H1 (cell line): Measurements from ENCODE around the gene PTPRG. TPM values are rescaled to one million over a fixed set of nuclear protein-coding genes. Genes with fewer than 3 reads are reported as not detected.

Experiments used
- CTCF ChIA-PET: fragments of 300-600 bp; sonication (Branson Sonifier 250); formaldehyde crosslinking; loops from one replicate; lab custom pipeline; 2021; ENCODE audit not compliant: partially characterized antibody; lab: Charles Lee
- POLR2A ChIA-PET: fragments of 300-600 bp; sonication (Branson Sonifier 250); formaldehyde crosslinking; loops from one replicate; lab custom pipeline; 2021; ENCODE audit warnings: inconsistent platforms; ENCODE audit not compliant: partially characterized antibody; lab: Charles Lee
- DNase-seq, 2 experiments: peaks; one replicate each; pipeline versions ENCODE4 v3.0.0 to v3.0.0-alpha.2; 2010 to 2022; ENCODE audit warnings: low spot score in 2 of 2, low read depth in 1 of 2, mixed read lengths in 1 of 2
- FAIRE-seq: peaks from 2 replicates; lab custom pipeline; 2011; peaks lifted over from hg19 to GRCh38; lab: Jason Lieb, UNC
- H2AFZ ChIP-seq: 2 replicates; pipeline ENCODE4 v1.8.1; 2012; ENCODE audit warnings: low read length, inconsistent platforms
- H2AK5ac ChIP-seq: 2 replicates; pipeline ENCODE4 v1.6.1; 2013; ENCODE audit warnings: low read depth, low read length
- H2BK120ac ChIP-seq: replicated peaks from 2 replicates; pipeline ENCODE3; 2013; ENCODE audit warnings: low read depth, low read length, inconsistent platforms
- H2BK12ac ChIP-seq: 2 replicates; pipeline ENCODE4 v1.6.1; 2013; ENCODE audit warnings: low read depth, low read length
- H2BK15ac ChIP-seq: 2 replicates; pipeline ENCODE4 v1.6.1; 2013; ENCODE audit warnings: low read length
- H2BK20ac ChIP-seq: 2 replicates; pipeline ENCODE4 v1.6.1; 2013; ENCODE audit warnings: low read length
- H2BK5ac ChIP-seq: 2 replicates; pipeline ENCODE4 v1.6.1; 2013; ENCODE audit warnings: low read depth, low read length
- H3K14ac ChIP-seq: 2 replicates; pipeline ENCODE4 v1.6.1; 2013; ENCODE audit warnings: inconsistent platforms; ENCODE audit not compliant: insufficient read length
- H3K18ac ChIP-seq: 2 replicates; pipeline ENCODE4 v1.6.1; 2013; ENCODE audit warnings: low read length; ENCODE audit errors: extremely low read depth
- H3K23ac ChIP-seq: 2 replicates; pipeline ENCODE4 v1.6.1; 2013; ENCODE audit warnings: inconsistent platforms; ENCODE audit not compliant: insufficient read length
- H3K23me2 ChIP-seq: 2 replicates; pipeline ENCODE4 v1.6.1; 2013; ENCODE audit warnings: low read depth, low read length
- H3K27ac ChIP-seq: 2 replicates; pipeline ENCODE4 v1.6.1; 2011; ENCODE audit warnings: low read depth, low read length, inconsistent platforms
- H3K27me3 ChIP-seq, 4 experiments: replicated peaks in 1 of 4; 1 replicate in 1 of 4; 2 replicates in 3 of 4; pipeline versions ENCODE4 v1.6.1 to v1.8.1; 2011 to 2013; ENCODE audit warnings: low read length in 3 of 4, mild to moderate bottlenecking in 3 of 4, inconsistent platforms in 2 of 4, mixed read lengths in 2 of 4, moderate library complexity in 1 of 4; ENCODE audit not compliant: control insufficient read depth in 3 of 4, insufficient read depth in 3 of 4; ENCODE audit errors: extremely low read depth in 1 of 4
- H3K36me3 ChIP-seq, 4 experiments: 2 replicates each; pipeline versions ENCODE4 v1.6.1 to v1.8.1; 2011 to 2013; ENCODE audit warnings: mild to moderate bottlenecking in 4 of 4, low read length in 3 of 4, moderate library complexity in 2 of 4, control low read depth in 1 of 4, inconsistent platforms in 1 of 4; ENCODE audit not compliant: insufficient read depth in 4 of 4, control insufficient read depth in 2 of 4
- H3K4ac ChIP-seq: replicated peaks from 2 replicates; pipeline ENCODE3; 2013; ENCODE audit warnings: low read length, low read depth, mixed read lengths, inconsistent platforms; ENCODE audit not compliant: insufficient read length
- H3K4me1 ChIP-seq, 4 experiments: replicated peaks in 1 of 4; 1 replicate in 1 of 4; 2 replicates in 3 of 4; pipeline versions ENCODE4 v1.6.1 to v1.8.1; 2011 to 2013; ENCODE audit warnings: low read length in 3 of 4, inconsistent platforms in 2 of 4, mixed read lengths in 1 of 4; ENCODE audit not compliant: insufficient read depth in 4 of 4, control insufficient read depth in 3 of 4
- H3K4me2 ChIP-seq, 2 experiments: 2 replicates each; pipeline versions ENCODE4 v1.6.1 to v1.8.1; 2011 to 2013; ENCODE audit warnings: low read depth in 2 of 2, low read length in 2 of 2, control low read depth in 1 of 2, inconsistent platforms in 1 of 2, mild to moderate bottlenecking in 1 of 2; ENCODE audit not compliant: insufficient read depth in 1 of 2
- H3K4me3 ChIP-seq, 4 experiments: fragments of 200-600, 300-600 bp in 1 of 4; sonication (generic), shearing (Covaris generic), sonication (Bioruptor Twin) in 1 of 4; 2 replicates each; pipeline versions ENCODE4 v1.5.1 to v1.8.1; 2011 to 2016; ENCODE audit warnings: low read length in 4 of 4, low read depth in 3 of 4, control low read depth in 2 of 4, inconsistent platforms in 2 of 4, mild to moderate bottlenecking in 2 of 4, mixed read lengths in 1 of 4, moderate library complexity in 1 of 4; ENCODE audit not compliant: insufficient read depth in 2 of 4; ENCODE audit errors: extremely low read depth in 1 of 4
- H3K56ac ChIP-seq: replicated peaks from 2 replicates; pipeline ENCODE3; 2013; ENCODE audit warnings: low read depth, mild to moderate bottlenecking, mixed read lengths, low read length, inconsistent platforms; ENCODE audit not compliant: insufficient read length
- H3K79me1 ChIP-seq: 2 replicates; pipeline ENCODE4 v1.6.1; 2013; ENCODE audit warnings: low read depth, low read length, control low read depth
- H3K79me2 ChIP-seq, 2 experiments: 2 replicates each; pipeline versions ENCODE4 v1.6.1 to v1.8.1; 2012 to 2013; ENCODE audit warnings: low read length in 2 of 2, mild to moderate bottlenecking in 2 of 2, inconsistent platforms in 1 of 2; ENCODE audit not compliant: insufficient read depth in 2 of 2, control insufficient read depth in 1 of 2
- H3K9ac ChIP-seq, 4 experiments: replicated peaks in 1 of 4; 1 replicate in 1 of 4; 2 replicates in 3 of 4; pipeline versions ENCODE4 v1.6.1 to v1.8.1; 2011 to 2013; ENCODE audit warnings: low read depth in 3 of 4, low read length in 3 of 4, control low read depth in 2 of 4, mild to moderate bottlenecking in 2 of 4, moderate library complexity in 2 of 4, inconsistent platforms in 1 of 4; ENCODE audit errors: extremely low read depth in 1 of 4
- H3K9me3 ChIP-seq, 2 experiments: 2 replicates each; pipeline versions ENCODE4 v1.6.1 to v1.8.1; 2012 to 2013; ENCODE audit warnings: mild to moderate bottlenecking in 2 of 2, moderate library complexity in 2 of 2, control low read depth in 1 of 2, inconsistent platforms in 1 of 2, low read depth in 1 of 2, low read length in 1 of 2, mixed read lengths in 1 of 2; ENCODE audit not compliant: insufficient read depth in 2 of 2
- H4K20me1 ChIP-seq, 2 experiments: replicated peaks in 1 of 2; 2 replicates each; pipeline versions ENCODE3 to v1.8.1; 2011 to 2013; ENCODE audit warnings: inconsistent platforms in 2 of 2, low read length in 2 of 2, mild to moderate bottlenecking in 1 of 2; ENCODE audit not compliant: insufficient read depth in 2 of 2, control insufficient read depth in 1 of 2
- H4K5ac ChIP-seq: 2 replicates; pipeline ENCODE4 v1.6.1; 2013; ENCODE audit warnings: low read length, low read depth, mixed read lengths, inconsistent platforms; ENCODE audit not compliant: insufficient read length
- H4K8ac ChIP-seq: 2 replicates; pipeline ENCODE4 v1.8.0; 2013; ENCODE audit warnings: mild to moderate bottlenecking, moderate library complexity, low read length, inconsistent platforms; ENCODE audit not compliant: insufficient read depth; ENCODE audit errors: extremely low read depth
- H4K91ac ChIP-seq: replicated peaks from 2 replicates; pipeline ENCODE3; 2013; ENCODE audit warnings: low read length, mixed read lengths, inconsistent platforms; ENCODE audit not compliant: insufficient read length
- ASH2L ChIP-seq: fragments of 200-600, 300-600 bp; sonication (generic); IDR thresholded peaks from one replicate; pipeline ENCODE4 v1.7.1; 2017; ENCODE audit warnings: low read length
- BACH1 ChIP-seq: IDR thresholded peaks from 2 replicates; pipeline ENCODE4 v1.6.1; 2012; ENCODE audit warnings: low read length, improper control_type of control experiment
- CBX5 ChIP-seq: fragments of 300-800, 300-1000 bp; sonication (generic); IDR thresholded peaks from 2 replicates; pipeline ENCODE4 v1.7.1; 2016; ENCODE audit warnings: antibody characterized with exemption, low read length, low read depth
- CHD1 ChIP-seq: IDR thresholded peaks from 2 replicates; pipeline ENCODE4 v1.6.1; 2012; ENCODE audit warnings: low read depth, low read length, improper control_type of control experiment
- CHD2 ChIP-seq: IDR thresholded peaks from 2 replicates; pipeline ENCODE4 v1.6.1; 2012; ENCODE audit warnings: low read length, improper control_type of control experiment
- EGR1 ChIP-seq: IDR thresholded peaks from 2 replicates; pipeline ENCODE4 v1.6.1; 2011; ENCODE audit warnings: low read depth, low read length, borderline replicate concordance
- HDAC6 ChIP-seq: IDR thresholded peaks from one replicate; pipeline ENCODE4 v1.7.1; 2012; ENCODE audit warnings: low read depth, mild to moderate bottlenecking, inconsistent platforms, low read length, moderate library complexity
- RBBP5 ChIP-seq: IDR thresholded peaks from 2 replicates; pipeline ENCODE4 v1.7.1; 2012; ENCODE audit warnings: low read depth, mild to moderate bottlenecking, inconsistent platforms, low read length, moderate library complexity, borderline replicate concordance
- SP1 ChIP-seq: IDR thresholded peaks from 2 replicates; pipeline ENCODE4 v1.6.1; 2011; ENCODE audit warnings: low read depth, low read length
- ZNF274 ChIP-seq: IDR thresholded peaks from 2 replicates; pipeline ENCODE4 v1.7.0; 2012; ENCODE audit warnings: low read length, borderline replicate concordance; ENCODE audit errors: extremely low read depth
- WGBS, 2 experiments: shearing (Covaris generic) in 1 of 2; methylation state at CpG; one replicate each; pipeline versions ENCODE4 v1.1.6 to v1.1.7; 2013 to 2015; ENCODE audit warnings: low lambda C conversion rate in 2 of 2, mixed read lengths in 2 of 2, inconsistent platforms in 1 of 2, low coverage in 1 of 2, missing lambda C conversion rate in 1 of 2; ENCODE audit not compliant: insufficient replicate concordance in 2 of 2, insufficient coverage in 1 of 2, insufficient read length in 1 of 2; ENCODE audit errors: extremely low coverage in 1 of 2, missing lambda C conversion rate in 1 of 2; 5-methylcytosine and 5-hydroxymethylcytosine counted together
- polyA plus RNA-seq, 7 experiments: library from polyadenylated mRNA; depleted of rRNA in 3 of 7; stranded (reverse) in 5 of 7; unstranded in 2 of 7; fragments of >200 nt in 5 of 7; fragments of 200-250 nt in 2 of 7; gene quantifications; 1 replicate in 5 of 7; 2 replicates in 1 of 7; 4 replicates in 1 of 7; pipeline versions ENCODE4 v1.2.1 to v1.2.3, GENCODE V29; 2011 to 2013; ENCODE audit warnings: missing spikeins in 2 of 7, mixed read lengths in 2 of 7
- total RNA-seq: library from RNA; stranded (reverse); fragmentation: NEBNext Ultra II Directional; extraction: Animal tissue kit (Norgen Biotek cat#: 25700); gene quantifications from 2 replicates; pipeline ENCODE4 v1.2.1, GENCODE V29; 2021
- TF ChIP-seq, protein P1 (sequence below), 3 experiments: IDR thresholded peaks; 1 replicate in 2 of 3; 2 replicates in 1 of 3; pipeline versions ENCODE4 v1.5.1 to v1.6.1; 2011; ENCODE audit warnings: low read length in 3 of 3, mild to moderate bottlenecking in 3 of 3, inconsistent platforms in 2 of 3, low read depth in 1 of 3, moderate library complexity in 1 of 3; ENCODE audit not compliant: insufficient read depth in 1 of 3; ENCODE audit errors: control extremely low read depth in 1 of 3

The PTPRG gene
- total and polyA plus RNA-seq, 2 of the 8 experiments (the other 6 are each of a cell fraction or from before 2014, with no cell fraction given) = 23.3 to 96.2 TPM

DNA sequence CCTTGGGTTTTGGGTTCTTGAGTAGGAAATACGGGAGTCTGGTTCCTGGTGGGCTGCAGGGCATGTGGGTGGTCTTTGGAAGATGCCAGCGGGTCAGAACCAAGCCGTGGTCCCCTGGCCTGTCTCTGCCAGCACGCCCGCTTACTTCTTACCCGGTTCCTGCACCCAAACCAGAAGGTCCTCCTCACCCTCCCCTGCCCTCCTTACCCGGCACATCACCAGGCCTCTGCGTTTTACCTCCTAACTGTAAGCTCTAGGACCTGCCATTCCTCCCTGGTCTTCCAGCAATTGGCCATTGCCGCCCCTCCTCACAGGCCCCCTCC is 628.0 kb downstream of the PTPRG start:
- peaks cover 0 to 5% (median 3%) of the 10 kb centered on the region in 4 experiments; a peak in 4 of 7 replicates for H3K4me1 ChIP-seq
- no peak overlapping the region for H3K4me3 ChIP-seq
- no peaks in the 10 kb centered on the region; the same call in 1 of the 2 replicates for H3K79me1 ChIP-seq
- H2BK5ac ChIP-seq = 0 out of 2 replicates have a peak overlapping the region, but pooled peaks have one; percentile 26
- no peaks in the 10 kb centered on the region for H3K9me3 ChIP-seq
- no peak overlapping the region for H3K56ac ChIP-seq
- no peak overlapping the region for H4K91ac ChIP-seq
- H3K9ac ChIP-seq = no peak overlapping the region
- WGBS, 2 experiments = 70% methylated on average over 7 of the region's 9 CpGs; no CpG with 5 or more reads in 1 of the 2 experiments
- H3K14ac ChIP-seq = no peak overlapping the region
- peak overlapping the region; percentile 23 for H3K4ac ChIP-seq
- no peak overlapping the region for H3K23ac ChIP-seq
- no peak overlapping the region for H3K4me2 ChIP-seq
- H2BK15ac ChIP-seq = no peak overlapping the region
- H2AFZ ChIP-seq = no peak overlapping the region
- H3K36me3 ChIP-seq = peaks cover 2 to 10% (median 6%) of the 10 kb centered on the region in 4 experiments; a peak in 6 of 8 replicates
- CTCF ChIA-PET = interaction anchor here (0.7 to 5.8 kb wide), 28 partner anchors 8 to 625 kb away, joined by 3 to 67 read pairs (median 5); no protein-coding TSS in a partner anchor
- no peak overlapping the region for H2BK120ac ChIP-seq
- H2AK5ac ChIP-seq = 0 out of 2 replicates have a peak overlapping the region, but pooled peaks have one; percentile 19
- no peaks in the 10 kb centered on the region for H3K79me2 ChIP-seq
- H3K23me2 ChIP-seq = no peaks in the 10 kb centered on the region; the same call in 1 of the 2 replicates
- POLR2A ChIA-PET = interaction anchor here (0.6 to 1.4 kb wide), 3 partner anchors 9 to 628 kb away, joined by 3 to 5 read pairs (median 3); partner anchors contain the start of gene PTPRG
- no peak overlapping the region for H3K27ac ChIP-seq
- peak overlapping the region; percentile 43 for H2BK12ac ChIP-seq
- H4K5ac ChIP-seq = no peak overlapping the region
- no peaks in the 10 kb centered on the region for H3K27me3 ChIP-seq
- FAIRE-seq (no peak), DNase-seq (no peak)
- H3K18ac ChIP-seq = no peak overlapping the region
- no peak for TF ChIP-seq CHD1
- no peak for TF ChIP-seq ZNF274
- TF ChIP-seq EGR1 = no peak
- TF ChIP-seq, protein P1, sequence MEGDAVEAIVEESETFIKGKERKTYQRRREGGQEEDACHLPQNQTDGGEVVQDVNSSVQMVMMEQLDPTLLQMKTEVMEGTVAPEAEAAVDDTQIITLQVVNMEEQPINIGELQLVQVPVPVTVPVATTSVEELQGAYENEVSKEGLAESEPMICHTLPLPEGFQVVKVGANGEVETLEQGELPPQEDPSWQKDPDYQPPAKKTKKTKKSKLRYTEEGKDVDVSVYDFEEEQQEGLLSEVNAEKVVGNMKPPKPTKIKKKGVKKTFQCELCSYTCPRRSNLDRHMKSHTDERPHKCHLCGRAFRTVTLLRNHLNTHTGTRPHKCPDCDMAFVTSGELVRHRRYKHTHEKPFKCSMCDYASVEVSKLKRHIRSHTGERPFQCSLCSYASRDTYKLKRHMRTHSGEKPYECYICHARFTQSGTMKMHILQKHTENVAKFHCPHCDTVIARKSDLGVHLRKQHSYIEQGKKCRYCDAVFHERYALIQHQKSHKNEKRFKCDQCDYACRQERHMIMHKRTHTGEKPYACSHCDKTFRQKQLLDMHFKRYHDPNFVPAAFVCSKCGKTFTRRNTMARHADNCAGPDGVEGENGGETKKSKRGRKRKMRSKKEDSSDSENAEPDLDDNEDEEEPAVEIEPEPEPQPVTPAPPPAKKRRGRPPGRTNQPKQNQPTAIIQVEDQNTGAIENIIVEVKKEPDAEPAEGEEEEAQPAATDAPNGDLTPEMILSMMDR (IDR thresholded peaks at IDR 0.05; ENCODE audit: control extremely low read depth in 1 of 3, insufficient read depth in 1 of 3, low read depth in 1 of 3, low read length in 3 of 3) = no peak
- TF ChIP-seq CHD2 = no peak
- no peak for TF ChIP-seq CBX5
- no peak for TF ChIP-seq RBBP5
- TF ChIP-seq BACH1 = no peak
- no peak for TF ChIP-seq ASH2L
- no peak for TF ChIP-seq HDAC6
- TF ChIP-seq SP1 = no peak
- H4K8ac ChIP-seq = no peak overlapping the region
- H2BK20ac ChIP-seq = 0 out of 2 replicates have a peak overlapping the region, but pooled peaks have one; percentile 36
- peaks cover 0 to 7% of the 10 kb centered on the region in 2 experiments for H4K20me1 ChIP-seq
